GM23338 (cell line): ENCODE data around the gene UBR2.

ENCODE experiments used
- CTCF ChIP-seq, 2 experiments: fragments of 200-600 bp in 1 of 2; sonication (generic) in 1 of 2; conservative IDR thresholded peaks; 2 replicates each; pipeline versions ENCODE4 v1.5.1 to v1.6.1; 2016 to 2017; ENCODE audit warnings: antibody characterized with exemption in 2 of 2, low read depth in 2 of 2, mild to moderate bottlenecking in 2 of 2, moderate library complexity in 1 of 2
- EZH2 ChIP-seq: fragments of 200-600 bp; sonication (generic); IDR thresholded peaks from one replicate; pipeline ENCODE4 v1.8.0; 2017; ENCODE audit warnings: antibody characterized with exemption, mild to moderate bottlenecking, low read depth; ENCODE audit not compliant: unreplicated experiment
- JUNB ChIP-seq: IDR thresholded peaks from one replicate; pipeline ENCODE4 v1.6.1; 2016; ENCODE audit warnings: antibody characterized with exemption; ENCODE audit not compliant: unreplicated experiment
- POLR2AphosphoS5 ChIP-seq: IDR thresholded peaks from 2 replicates; pipeline ENCODE4 v1.6.1; 2016; ENCODE audit warnings: antibody characterized with exemption, low read depth
- REST ChIP-seq: IDR thresholded peaks from one replicate; pipeline ENCODE4 v1.6.1; 2018; ENCODE audit warnings: antibody characterized with exemption; ENCODE audit not compliant: unreplicated experiment

GRCh38 chr6:42664718-42665117 is 100.9 kb downstream of the UBR2 start:
- TF ChIP-seq CTCF (conservative IDR thresholded peaks at IDR 0.05; ENCODE audit: low read depth in 2 of 2) (no peak), EZH2 (no peak), REST (no peak), POLR2AphosphoS5 (no peak), JUNB (no peak)
